ENCODE data around the gene TBC1D22B. TPM values are rescaled to one million over a fixed set of nuclear protein-coding genes. Genes with fewer than 3 reads are reported as not detected.

The TBC1D22B gene
- total and polyA plus RNA-seq, 9 of the 15 experiments (the other 6 are each of a cell fraction or from before 2014, with no cell fraction given), result 4.8 to 24.2 (median 13.5) TPM

DNA sequence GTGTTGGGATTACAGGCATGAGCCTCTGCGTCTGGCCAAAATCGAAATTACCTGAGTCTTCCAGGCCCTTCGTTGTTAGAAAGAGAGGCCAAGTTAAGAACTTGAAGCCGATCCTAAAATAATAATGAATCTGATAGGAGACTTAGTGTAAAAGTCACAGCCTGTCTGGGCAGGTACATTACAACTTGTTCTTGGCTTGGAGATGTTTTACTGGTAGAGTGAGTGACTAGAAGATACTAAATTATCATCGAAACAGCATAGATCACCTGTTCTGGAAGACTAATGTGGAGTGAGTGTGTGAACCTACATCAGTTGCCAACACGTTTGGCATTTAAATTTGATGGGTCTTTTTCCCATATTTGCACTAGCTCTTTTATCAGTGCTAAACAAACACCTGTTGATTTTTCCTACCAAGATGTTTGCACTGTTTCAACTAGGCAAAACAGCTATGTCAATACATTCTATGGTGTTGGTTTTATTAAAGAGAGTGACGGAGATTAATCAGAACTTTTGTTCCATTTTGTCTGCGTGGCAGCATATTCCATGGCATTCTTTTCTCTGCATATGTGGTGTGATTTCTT lies 5.0 kb downstream of the TBC1D22B start:
- Histone ChIP-seq H3K4me3 (no peak overlapping the region), H3K36me3 (ENCODE audit: control insufficient read depth, insufficient read depth, low read length) (peaks cover 14% of the 10 kb centered on the region; the same call in 1 of the 3 replicates), H2AFZ (ENCODE audit: low read depth, low read length) (no peak overlapping the region), H3K9me3 (replicated peaks; ENCODE audit: control insufficient read depth, insufficient read depth, low read depth, low read length) (no peaks in the 10 kb centered on the region), H3K79me2 (ENCODE audit: control insufficient read depth, insufficient read depth, low read length) (peaks cover 87% of the 10 kb centered on the region), H3K9me1 (ENCODE audit: control insufficient read depth, insufficient read depth, low read length) (no peaks in the 10 kb centered on the region), H3K27me3 (ENCODE audit: control insufficient read depth in 2 of 2, insufficient read depth in 2 of 2, low read length in 2 of 2) (no peaks in the 10 kb centered on the region), H4K20me1 (replicated peaks; ENCODE audit: control insufficient read depth, insufficient read depth, low read length) (peaks cover 6% of the 10 kb centered on the region; the same call in 1 of the 2 replicates), H3K4me2 (ENCODE audit: insufficient read depth, low read length) (no peak overlapping the region), H3K27ac (ENCODE audit: extremely low read depth, low read depth, low read length) (no peak overlapping the region), H3K9ac (ENCODE audit: insufficient read depth in 1 of 2, low read depth in 2 of 2, low read length in 2 of 2) (no peak overlapping the region), H3K4me1 (replicated peaks in 1 of 2; ENCODE audit: control insufficient read depth in 2 of 2, insufficient read depth in 2 of 2, low read length in 2 of 2) (peaks cover 5 to 7% of the 10 kb centered on the region in 2 experiments; a peak in 3 of 5 replicates)
- no peak for ATAC-seq
- in situ Hi-C loops (cut with MboI) (no loop called here), intact Hi-C loops (cut with micrococcal nuclease) (no loop called here)
- TF ChIP-seq PHTF2 (CRISPR knock-in tag; IDR thresholded peaks at IDR 0.05) (no peak), FOXA3 (CRISPR knock-in tag; conservative IDR thresholded peaks at IDR 0.05 in 1 of 2, IDR thresholded peaks at IDR 0.05 in 1 of 2) (0 out of 4 replicates have a peak, but pooled peaks of 1 of the 2 experiments have one; percentile 50)
- DNase-seq (ENCODE audit: extremely low read depth in 1 of 4, low spot score in 3 of 4), result no peak
- no peak for FAIRE-seq
- CTCF ChIA-PET (ENCODE audit: low intra/inter-chr PET ratio), result no interaction called here
- 64% methylated on average over 8 of the region's 8 CpGs for WGBS (ENCODE audit: insufficient coverage, low coverage, missing lambda C conversion rate)
- POLR2A ChIA-PET, result interaction anchor here (1.4 kb wide), 2 partner anchors 20 to 27 kb away, joined by 3 to 4 read pairs; no protein-coding TSS in a partner anchor
- no TSS peak for BruUV-seq (replicated peaks)

DNA sequence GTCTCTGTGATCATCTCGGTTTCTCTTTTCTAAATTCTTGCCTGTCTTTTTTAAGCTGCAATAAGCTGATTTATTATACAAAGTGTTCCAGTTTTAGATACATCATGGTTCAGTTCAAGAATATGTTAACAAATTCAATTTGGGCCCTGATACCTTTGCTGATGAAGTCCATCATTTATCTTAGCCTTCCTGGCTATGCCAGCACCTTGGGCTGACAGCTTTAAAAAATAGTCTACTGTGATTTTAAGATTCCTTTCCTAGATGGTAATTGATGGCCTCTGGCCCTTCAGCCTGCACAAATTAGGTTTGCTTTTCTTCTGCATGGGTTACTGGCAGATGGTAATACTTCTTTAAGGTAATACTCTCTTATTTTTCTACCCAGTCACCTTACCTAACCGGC lies 7.4 kb downstream of the TBC1D22B start:
- peaks cover 63% of the 10 kb centered on the region for H3K79me2 ChIP-seq (ENCODE audit: control insufficient read depth, insufficient read depth, low read length)
- no peak overlapping the region for H3K4me2 ChIP-seq (ENCODE audit: insufficient read depth, low read length)
- WGBS (ENCODE audit: insufficient coverage, low coverage, missing lambda C conversion rate), result 50% methylated on average over 2 of the region's 2 CpGs
- H3K4me3 ChIP-seq, result no peak overlapping the region
- no peaks in the 10 kb centered on the region for H3K9me3 ChIP-seq (replicated peaks; ENCODE audit: control insufficient read depth, insufficient read depth, low read depth, low read length)
- POLR2A ChIA-PET, result interaction anchor here (0.7 to 1.1 kb wide), 3 partner anchors 11 to 18 kb away, joined by 3 read pairs; no protein-coding TSS in a partner anchor
- peak; percentile 27 for TF ChIP-seq MEIS2 (IDR thresholded peaks at IDR 0.05; ENCODE audit: partially characterized antibody)
- TF ChIP-seq, protein P1, sequence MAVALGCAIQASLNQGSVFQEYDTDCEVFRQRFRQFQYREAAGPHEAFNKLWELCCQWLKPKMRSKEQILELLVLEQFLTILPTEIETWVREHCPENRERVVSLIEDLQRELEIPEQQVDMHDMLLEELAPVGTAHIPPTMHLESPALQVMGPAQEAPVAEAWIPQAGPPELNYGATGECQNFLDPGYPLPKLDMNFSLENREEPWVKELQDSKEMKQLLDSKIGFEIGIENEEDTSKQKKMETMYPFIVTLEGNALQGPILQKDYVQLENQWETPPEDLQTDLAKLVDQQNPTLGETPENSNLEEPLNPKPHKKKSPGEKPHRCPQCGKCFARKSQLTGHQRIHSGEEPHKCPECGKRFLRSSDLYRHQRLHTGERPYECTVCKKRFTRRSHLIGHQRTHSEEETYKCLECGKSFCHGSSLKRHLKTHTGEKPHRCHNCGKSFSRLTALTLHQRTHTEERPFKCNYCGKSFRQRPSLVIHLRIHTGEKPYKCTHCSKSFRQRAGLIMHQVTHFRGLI (CRISPR knock-in tag; IDR thresholded peaks at IDR 0.05), result no peak
- H3K27me3 ChIP-seq (ENCODE audit: control insufficient read depth in 2 of 2, insufficient read depth in 2 of 2, low read length in 2 of 2), result no peaks in the 10 kb centered on the region
- no peaks in the 10 kb centered on the region for H3K9me1 ChIP-seq (ENCODE audit: control insufficient read depth, insufficient read depth, low read length)
- intact Hi-C loops (cut with micrococcal nuclease), result no loop called here
- CTCF ChIA-PET (ENCODE audit: low intra/inter-chr PET ratio), result no interaction called here
- peaks cover 0 to 2% of the 10 kb centered on the region in 2 experiments; a peak in 2 of 5 replicates for H3K4me1 ChIP-seq (replicated peaks in 1 of 2; ENCODE audit: control insufficient read depth in 2 of 2, insufficient read depth in 2 of 2, low read length in 2 of 2)
- peaks cover 25% of the 10 kb centered on the region for H3K36me3 ChIP-seq (ENCODE audit: control insufficient read depth, insufficient read depth, low read length)
- ATAC-seq (no peak), DNase-seq (ENCODE audit: extremely low read depth in 1 of 4, low spot score in 3 of 4) (no peak), FAIRE-seq (no peak)
- in situ Hi-C loops (cut with MboI), result no loop called here
- no TSS peak for BruUV-seq (replicated peaks)
- H2AFZ ChIP-seq (ENCODE audit: low read depth, low read length), result no peak overlapping the region
- H4K20me1 ChIP-seq (replicated peaks; ENCODE audit: control insufficient read depth, insufficient read depth, low read length), result peaks cover 6% of the 10 kb centered on the region; the same call in 1 of the 2 replicates
- no peak overlapping the region for H3K27ac ChIP-seq (ENCODE audit: extremely low read depth, low read depth, low read length)
- H3K9ac ChIP-seq (ENCODE audit: insufficient read depth in 1 of 2, low read depth in 2 of 2, low read length in 2 of 2), result no peak overlapping the region
